ENCODE data around the gene DOP1B. TPM values are rescaled to one million over a fixed set of nuclear protein-coding genes. Genes with fewer than 3 reads are reported as not detected.
A peak's percentile ranks its signal among the peaks of the same experiment; 100 is the strongest.

Gene DOP1B
- total RNA-seq, 2 donors from 2014 or later = 13.5 to 13.6 TPM

DNA sequence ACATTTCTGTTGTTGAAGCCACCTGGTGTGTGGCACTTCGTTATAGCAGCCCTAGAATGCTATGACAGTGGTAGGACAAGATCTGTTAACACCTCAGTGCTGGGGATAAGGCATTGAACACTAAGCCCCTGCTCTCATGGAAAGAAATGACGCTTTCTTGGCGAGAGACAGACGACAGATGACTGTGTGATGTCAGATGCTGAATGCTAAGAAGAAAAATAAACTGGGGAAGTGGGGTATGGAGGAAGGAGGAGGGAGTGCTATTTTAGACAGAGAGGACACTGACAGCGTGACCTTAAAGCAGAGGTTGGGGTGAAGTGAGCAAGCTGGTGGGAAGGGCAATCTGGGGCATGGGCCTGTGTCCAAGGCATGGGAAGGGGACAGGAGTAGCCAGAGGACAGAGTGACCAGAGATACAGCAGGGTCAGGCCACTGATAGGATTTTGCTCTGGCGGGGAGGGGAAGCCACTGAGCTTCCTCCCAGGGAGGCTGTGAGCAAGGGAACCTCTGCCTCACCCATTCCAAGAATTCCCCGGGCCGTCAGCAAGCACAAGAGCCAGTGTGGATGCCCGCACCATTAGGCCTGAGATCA lies 15.2 kb downstream of the DOP1B start:
- Mint-ChIP-seq H3K9me3 (no peaks in the 10 kb centered on the region), H3K27me3 (no peaks in the 10 kb centered on the region), H3K4me1 (peaks cover 12% of the 10 kb centered on the region), H3K4me3 (no peak overlapping the region), H3K36me3 (ENCODE audit: low read depth) (peaks cover 32% of the 10 kb centered on the region), H3K27ac (peak overlapping the region; percentile 55)
- ATAC-seq (replicated peaks) = no peak

DNA sequence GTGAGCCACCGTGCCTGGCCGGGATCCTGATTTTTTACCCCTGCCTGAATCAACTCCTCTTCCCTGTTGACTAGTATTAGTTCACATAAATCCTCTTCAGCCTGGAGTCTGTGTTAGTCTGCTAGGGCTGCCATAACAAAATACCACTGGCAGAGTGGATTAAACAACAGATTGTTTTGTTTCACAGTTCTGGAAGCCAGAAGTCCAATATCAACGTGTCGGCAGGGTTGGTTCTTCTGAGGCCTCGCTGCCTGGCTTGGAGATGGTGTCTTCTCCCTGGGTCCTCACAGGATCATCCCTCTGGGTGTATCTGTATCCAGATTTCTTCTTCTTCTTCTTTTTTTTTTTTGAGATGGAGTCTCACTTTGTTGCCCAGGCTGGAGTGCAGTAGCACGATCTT lies 18.2 kb downstream of the DOP1B start:
- peak overlapping the region; percentile 94 for H3K27ac Mint-ChIP-seq
- H3K27me3 Mint-ChIP-seq = no peaks in the 10 kb centered on the region
- H3K36me3 Mint-ChIP-seq (ENCODE audit: low read depth) = peaks cover 3% of the 10 kb centered on the region
- peak overlapping the region; percentile 81 for H3K4me3 Mint-ChIP-seq
- ATAC-seq (replicated peaks) = no peak
- H3K9me3 Mint-ChIP-seq = no peaks in the 10 kb centered on the region
- peaks cover 12% of the 10 kb centered on the region for H3K4me1 Mint-ChIP-seq

DNA sequence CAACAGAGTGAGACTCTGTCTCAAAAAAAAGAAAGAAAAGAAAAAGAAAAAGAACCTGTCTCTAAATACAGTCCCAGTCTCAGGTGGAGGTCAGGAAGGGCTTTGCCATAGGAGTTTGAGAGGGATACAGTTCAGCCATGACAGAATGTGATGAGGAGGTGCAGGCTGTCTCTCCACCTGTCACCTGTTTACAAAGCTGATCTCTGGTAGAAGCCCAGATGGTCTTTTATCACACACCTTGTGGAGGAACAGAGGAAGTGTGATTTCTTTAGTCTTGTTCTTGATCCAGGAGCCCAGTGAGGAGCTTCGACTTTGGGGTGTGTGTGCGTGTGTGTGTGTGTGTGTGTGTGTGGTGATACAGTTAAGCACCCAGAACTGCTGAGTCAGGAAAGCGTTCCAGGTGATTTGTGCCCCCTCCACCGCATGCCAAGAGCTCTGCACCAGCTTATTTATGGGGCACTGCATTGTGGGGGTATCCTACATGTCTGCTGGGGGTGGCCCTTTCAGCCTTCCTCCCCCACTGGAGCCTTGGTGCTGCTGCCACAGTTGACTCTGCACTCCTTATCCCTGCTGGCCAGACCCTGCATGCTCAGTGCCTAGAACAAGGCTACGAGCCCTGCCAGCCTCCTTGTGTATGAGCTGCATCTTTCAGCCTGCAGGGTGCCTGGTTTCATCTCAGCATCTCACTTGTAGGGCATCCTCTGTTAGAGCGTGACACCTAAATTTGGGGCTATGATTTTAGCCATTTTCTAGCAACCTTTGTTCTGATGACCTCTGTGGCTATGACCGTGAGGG lies 19.3 kb downstream of the DOP1B start:
- peaks cover 12% of the 10 kb centered on the region for H3K4me1 Mint-ChIP-seq
- H3K9me3 Mint-ChIP-seq = no peaks in the 10 kb centered on the region
- no peak for ATAC-seq (replicated peaks)
- H3K36me3 Mint-ChIP-seq (ENCODE audit: low read depth) = no peaks in the 10 kb centered on the region
- H3K4me3 Mint-ChIP-seq = no peak overlapping the region
- no peaks in the 10 kb centered on the region for H3K27me3 Mint-ChIP-seq
- peak overlapping the region; percentile 94 for H3K27ac Mint-ChIP-seq

DNA sequence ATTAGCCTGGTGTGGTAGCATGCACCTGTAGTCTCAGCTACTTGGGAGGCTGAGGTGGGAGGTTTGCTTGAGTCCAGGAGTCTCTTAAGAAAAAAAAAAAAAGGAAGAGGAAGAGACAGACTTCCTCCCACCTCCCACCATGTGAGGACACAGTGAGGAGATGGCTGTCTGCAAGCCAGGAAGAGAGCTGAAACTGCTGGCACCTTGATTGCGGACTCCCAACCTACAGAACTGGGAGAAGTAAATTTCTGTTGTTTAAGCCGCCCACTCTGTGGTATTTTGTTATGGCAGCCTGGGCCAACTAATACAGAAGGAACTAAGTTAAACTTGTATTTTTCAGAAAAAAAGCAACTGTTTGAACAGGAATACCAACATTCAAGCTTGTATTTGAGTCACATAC lies 21.7 kb downstream of the DOP1B start:
- Mint-ChIP-seq H3K36me3 (ENCODE audit: low read depth) (no peaks in the 10 kb centered on the region), H3K4me3 (no peak overlapping the region), H3K27me3 (no peaks in the 10 kb centered on the region), H3K4me1 (peaks cover 4% of the 10 kb centered on the region), H3K27ac (no peak overlapping the region), H3K9me3 (no peaks in the 10 kb centered on the region)
- ATAC-seq (replicated peaks) = no peak

DNA sequence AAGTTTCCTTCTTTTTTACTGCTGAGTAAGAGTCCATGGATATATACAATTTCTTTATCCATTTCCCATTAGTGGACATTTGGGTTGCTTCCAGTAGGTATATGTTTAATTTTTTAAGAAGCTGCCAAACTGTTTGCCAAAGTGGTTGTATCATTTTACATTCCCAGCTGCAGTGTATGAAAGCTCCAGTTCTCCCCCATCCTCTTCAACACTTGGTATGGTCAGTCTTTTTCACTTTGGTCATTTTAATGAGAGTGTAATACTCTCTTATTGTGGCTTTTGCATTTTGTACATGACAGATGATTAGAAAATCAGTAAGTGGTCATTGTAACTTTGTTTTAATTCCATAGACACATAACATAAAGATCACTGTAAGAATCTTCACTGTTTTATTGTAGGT lies 22.5 kb downstream of the DOP1B start:
- no peaks in the 10 kb centered on the region for H3K9me3 Mint-ChIP-seq

DNA sequence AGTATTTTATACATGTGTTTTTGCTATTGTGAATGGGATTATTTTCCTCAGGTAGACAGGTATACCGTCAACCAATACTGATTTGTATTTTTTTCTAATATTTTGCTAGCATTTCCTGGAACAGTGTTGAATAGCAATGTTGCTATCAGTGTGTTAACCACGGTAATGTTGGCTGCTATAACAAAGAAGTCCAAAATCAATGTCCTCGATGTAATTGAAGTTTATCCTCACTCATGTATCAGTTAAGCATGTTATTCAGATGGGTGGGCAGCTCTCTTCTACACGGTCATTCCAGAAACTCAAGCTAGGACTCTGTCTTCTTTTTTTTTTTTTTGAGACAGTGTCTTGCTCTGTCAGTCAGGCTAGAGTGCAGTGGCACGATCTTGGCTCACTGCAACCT lies 24.3 kb downstream of the DOP1B start:
- H3K27me3 Mint-ChIP-seq = no peaks in the 10 kb centered on the region

More for the DNA sequence above, 22.5 kb downstream of the DOP1B start:
- peaks cover 4% of the 10 kb centered on the region for H3K4me1 Mint-ChIP-seq
- no peak overlapping the region for H3K4me3 Mint-ChIP-seq
- no peaks in the 10 kb centered on the region for H3K36me3 Mint-ChIP-seq (ENCODE audit: low read depth)
- ATAC-seq (replicated peaks) = no peak
- H3K27ac Mint-ChIP-seq = no peak overlapping the region
- no peaks in the 10 kb centered on the region for H3K27me3 Mint-ChIP-seq

DNA sequence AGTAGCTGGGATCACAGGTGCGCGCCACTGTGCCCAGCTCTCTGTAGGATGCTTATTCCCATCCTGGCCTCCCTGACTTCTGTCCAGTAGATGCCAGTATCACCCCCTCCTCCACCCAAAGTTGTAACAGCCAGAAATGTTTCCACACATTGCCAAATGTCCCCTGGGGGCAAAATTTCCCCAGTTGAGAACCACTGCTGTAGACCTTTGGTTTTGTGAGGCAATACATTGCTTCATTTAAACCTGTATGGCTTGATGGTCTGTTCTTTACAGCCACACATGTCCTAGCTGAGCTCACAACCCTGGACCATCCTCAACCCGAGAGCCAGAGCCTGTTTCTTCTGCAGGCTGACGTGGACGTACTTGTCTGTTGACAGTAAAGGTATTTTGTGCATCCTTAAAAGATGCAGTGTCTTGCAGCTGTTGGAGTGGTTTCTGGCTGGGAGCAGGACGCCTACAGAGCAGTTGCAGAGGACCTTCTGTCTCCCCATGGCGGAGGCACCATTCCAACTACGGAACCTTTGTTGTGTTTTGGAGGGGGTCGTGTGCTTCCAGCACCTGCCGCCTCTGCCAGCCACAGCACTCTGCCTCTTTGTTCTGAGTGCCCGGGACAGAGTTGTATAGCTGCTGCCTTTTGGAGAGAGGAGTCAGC lies 26.6 kb downstream of the DOP1B start:
- Mint-ChIP-seq H3K27ac (no peak overlapping the region), H3K4me1 (peaks cover 14% of the 10 kb centered on the region), H3K27me3 (no peaks in the 10 kb centered on the region), H3K9me3 (no peaks in the 10 kb centered on the region), H3K36me3 (ENCODE audit: low read depth) (peaks cover 4% of the 10 kb centered on the region), H3K4me3 (no peak overlapping the region)
- ATAC-seq (replicated peaks) = no peak

More for the DNA sequence above, 24.3 kb downstream of the DOP1B start:
- peaks cover 7% of the 10 kb centered on the region for H3K4me1 Mint-ChIP-seq
- no peak overlapping the region for H3K4me3 Mint-ChIP-seq
- no peak overlapping the region for H3K27ac Mint-ChIP-seq
- no peaks in the 10 kb centered on the region for H3K9me3 Mint-ChIP-seq
- H3K36me3 Mint-ChIP-seq (ENCODE audit: low read depth) = no peaks in the 10 kb centered on the region
- ATAC-seq (replicated peaks) = no peak

DNA sequence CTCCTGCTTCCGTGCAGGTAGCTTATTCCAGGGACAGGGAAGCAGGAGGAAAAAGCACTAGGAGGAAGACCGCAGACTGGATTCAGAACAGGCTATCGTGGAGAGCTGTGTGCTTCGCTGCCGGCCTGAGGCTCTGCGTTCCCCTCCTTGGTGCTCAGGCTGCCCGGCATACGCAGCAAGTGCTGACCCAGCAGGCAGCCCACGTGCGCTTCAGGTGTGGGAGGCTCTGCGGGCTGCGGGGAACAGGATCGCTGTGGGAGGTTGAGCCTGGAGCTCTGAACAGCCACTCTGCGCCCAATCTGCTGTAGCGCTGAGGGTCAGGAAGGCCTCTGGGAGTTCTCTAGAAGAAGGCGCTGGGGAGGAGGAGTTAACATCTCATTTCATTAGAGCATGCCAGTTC lies 27.9 kb downstream of the DOP1B start:
- H3K27ac Mint-ChIP-seq = no peak overlapping the region

DNA sequence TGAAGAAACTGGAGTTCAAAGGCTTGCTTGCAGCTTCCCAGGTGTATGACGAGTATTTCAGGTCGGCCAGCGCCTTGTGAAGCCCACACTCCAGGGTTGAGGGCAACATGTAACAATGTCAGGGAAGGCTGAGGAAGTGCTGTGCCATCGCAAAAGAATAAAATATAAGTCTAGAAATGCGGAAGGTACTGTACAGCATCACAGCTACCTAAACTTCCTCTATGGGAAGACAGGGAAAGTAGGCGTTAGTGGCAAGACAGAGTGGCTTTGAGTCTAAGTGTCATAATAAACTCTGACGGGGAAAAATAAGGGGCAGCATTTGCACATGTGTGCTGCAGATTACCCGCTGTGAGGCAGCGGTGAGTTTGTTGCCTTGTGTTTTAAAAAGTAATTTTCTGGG lies 28.9 kb downstream of the DOP1B start:
- H3K9me3 Mint-ChIP-seq = no peaks in the 10 kb centered on the region
- H3K27ac Mint-ChIP-seq = peak overlapping the region; percentile 9
- peaks cover 7% of the 10 kb centered on the region for H3K36me3 Mint-ChIP-seq (ENCODE audit: low read depth)
- ATAC-seq (replicated peaks) = no peak
- peaks cover 16% of the 10 kb centered on the region for H3K4me1 Mint-ChIP-seq
- H3K27me3 Mint-ChIP-seq = no peaks in the 10 kb centered on the region
- H3K4me3 Mint-ChIP-seq = no peak overlapping the region

More for the DNA sequence above, 27.9 kb downstream of the DOP1B start:
- Mint-ChIP-seq H3K27me3 (no peaks in the 10 kb centered on the region), H3K36me3 (ENCODE audit: low read depth) (peaks cover 7% of the 10 kb centered on the region), H3K9me3 (no peaks in the 10 kb centered on the region), H3K4me1 (peaks cover 16% of the 10 kb centered on the region), H3K4me3 (no peak overlapping the region)
- ATAC-seq (replicated peaks) = no peak

DNA sequence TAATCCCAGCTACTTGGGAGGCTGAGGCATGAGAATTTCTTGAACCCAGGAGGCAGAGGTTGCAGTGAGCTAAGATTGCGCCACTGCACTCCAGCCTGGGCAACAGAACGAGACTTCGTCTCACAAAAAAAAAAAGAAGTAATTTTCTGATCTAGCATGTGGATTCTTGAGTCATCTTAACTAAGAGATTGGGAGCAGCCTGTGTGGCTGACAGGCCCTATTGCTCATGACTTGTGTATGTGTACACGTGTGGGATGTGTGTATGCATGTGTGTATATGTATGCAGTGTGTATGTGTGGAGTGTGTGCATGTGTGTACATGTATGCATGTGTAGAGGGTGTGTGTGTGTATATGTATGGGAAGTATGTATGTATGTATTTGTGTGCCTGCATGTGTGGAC lies 29.5 kb downstream of the DOP1B start:
- no peak overlapping the region for H3K27ac Mint-ChIP-seq

DNA sequence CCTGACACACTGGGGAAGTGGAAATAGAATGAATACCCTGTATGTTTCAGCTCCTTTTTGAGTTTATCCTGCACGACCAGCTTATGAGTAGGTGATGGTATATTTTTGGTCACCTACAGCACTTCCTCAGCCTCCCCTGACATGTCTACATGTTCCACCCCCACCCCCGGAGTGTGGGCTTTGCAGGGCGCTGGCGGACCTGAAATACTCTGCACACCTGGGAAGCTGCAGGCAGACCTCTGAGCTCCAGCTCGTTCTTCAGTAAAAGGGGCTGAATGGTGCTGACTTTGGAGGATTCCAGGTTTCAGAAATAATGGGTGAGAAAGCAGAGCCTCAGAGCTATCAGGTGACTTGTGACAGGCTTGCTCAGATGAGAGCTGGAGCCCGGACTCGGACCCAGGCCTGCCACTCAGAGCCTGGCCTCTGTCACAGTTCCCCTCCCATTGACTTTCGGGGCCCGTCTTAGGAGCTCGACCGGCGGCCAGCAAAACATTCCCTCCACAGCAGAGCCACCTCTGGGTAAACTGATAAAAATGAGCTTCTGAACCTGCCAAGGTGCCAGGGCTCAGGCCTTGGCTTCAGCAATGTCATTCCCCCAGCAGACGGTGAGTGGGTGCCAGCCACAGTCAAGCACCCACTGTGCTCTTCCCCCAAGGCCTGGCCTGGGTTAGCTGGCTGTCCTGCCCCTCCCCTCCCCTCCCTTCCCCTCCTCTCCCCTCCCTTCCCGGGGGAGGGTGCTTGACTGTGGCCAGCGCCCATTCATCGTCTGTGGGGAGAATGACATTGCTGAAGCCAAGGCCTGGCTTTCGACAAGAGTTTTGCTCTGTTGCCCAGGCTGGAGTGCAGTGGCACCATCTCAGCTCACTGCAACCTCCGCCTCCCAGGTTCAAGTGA lies 30.1 kb downstream of the DOP1B start:
- H3K4me1 Mint-ChIP-seq = peaks cover 16% of the 10 kb centered on the region
- peaks cover 15% of the 10 kb centered on the region for H3K36me3 Mint-ChIP-seq (ENCODE audit: low read depth)
- no peak overlapping the region for H3K27ac Mint-ChIP-seq
- H3K9me3 Mint-ChIP-seq = no peaks in the 10 kb centered on the region
- H3K4me3 Mint-ChIP-seq = no peak overlapping the region
- no peak for ATAC-seq (replicated peaks)
- no peaks in the 10 kb centered on the region for H3K27me3 Mint-ChIP-seq

More for the DNA sequence above, 29.5 kb downstream of the DOP1B start:
- H3K4me3 Mint-ChIP-seq = no peak overlapping the region
- no peaks in the 10 kb centered on the region for H3K27me3 Mint-ChIP-seq
- peaks cover 13% of the 10 kb centered on the region for H3K36me3 Mint-ChIP-seq (ENCODE audit: low read depth)
- H3K4me1 Mint-ChIP-seq = peaks cover 16% of the 10 kb centered on the region
- no peaks in the 10 kb centered on the region for H3K9me3 Mint-ChIP-seq
- ATAC-seq (replicated peaks) = no peak

DNA sequence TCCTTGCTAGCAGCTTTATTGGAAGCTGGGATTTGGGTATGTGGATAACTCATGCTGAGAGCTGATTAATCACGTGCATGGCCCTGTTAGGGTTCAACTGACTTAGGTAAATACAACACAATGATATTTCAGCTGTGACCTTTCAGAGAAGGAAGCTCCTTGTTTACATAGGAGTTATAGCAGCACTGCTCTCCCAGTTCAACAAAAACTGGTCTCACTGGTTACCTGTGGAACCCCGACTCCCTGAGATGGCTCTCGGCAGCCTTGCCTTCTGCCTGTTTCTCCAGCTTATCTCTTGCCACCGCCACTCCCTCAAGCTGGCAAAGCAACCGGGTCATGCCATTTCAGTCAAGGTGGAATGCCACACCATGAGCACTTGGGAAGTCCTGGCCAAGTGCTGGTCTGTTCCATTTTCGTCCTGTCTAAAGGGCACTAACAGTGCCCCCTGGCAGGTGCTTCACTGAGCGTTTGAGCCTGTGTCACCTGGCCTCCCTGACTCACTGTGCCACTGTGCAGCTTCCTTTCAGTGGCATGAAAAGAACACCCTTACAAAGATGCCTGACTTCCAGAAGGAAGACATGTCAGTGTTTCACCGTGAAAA lies 31.6 kb downstream of the DOP1B start:
- Mint-ChIP-seq H3K4me3 (no peak overlapping the region), H3K36me3 (ENCODE audit: low read depth) (peaks cover 15% of the 10 kb centered on the region), H3K27ac (peak overlapping the region; percentile 84), H3K27me3 (no peaks in the 10 kb centered on the region), H3K9me3 (no peaks in the 10 kb centered on the region), H3K4me1 (peaks cover 16% of the 10 kb centered on the region)
- no peak for ATAC-seq (replicated peaks)

DNA sequence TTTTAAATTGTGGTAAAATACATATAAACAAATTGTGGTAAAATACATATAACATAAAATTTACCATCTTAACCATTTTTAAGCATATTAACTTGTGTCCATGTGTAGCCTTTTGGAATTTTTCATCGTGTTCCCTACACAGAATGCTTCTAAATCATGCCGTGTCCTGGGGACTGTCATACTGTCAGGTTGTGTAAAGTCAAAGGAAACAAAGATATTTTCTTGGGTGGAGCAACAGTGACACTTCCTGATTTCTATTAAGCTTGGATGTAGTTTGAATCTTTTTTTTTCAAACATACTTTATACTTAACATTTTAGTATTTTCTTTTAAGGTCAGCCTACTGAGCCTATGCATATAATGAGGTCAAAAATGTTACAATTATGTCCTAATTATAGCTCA lies 32.3 kb downstream of the DOP1B start:
- no peak overlapping the region for H3K4me3 Mint-ChIP-seq
- no peak overlapping the region for H3K27ac Mint-ChIP-seq
- H3K4me1 Mint-ChIP-seq = peaks cover 16% of the 10 kb centered on the region
- H3K36me3 Mint-ChIP-seq (ENCODE audit: low read depth) = peaks cover 15% of the 10 kb centered on the region
- ATAC-seq (replicated peaks) = no peak
- H3K27me3 Mint-ChIP-seq = no peaks in the 10 kb centered on the region
- no peaks in the 10 kb centered on the region for H3K9me3 Mint-ChIP-seq

DNA sequence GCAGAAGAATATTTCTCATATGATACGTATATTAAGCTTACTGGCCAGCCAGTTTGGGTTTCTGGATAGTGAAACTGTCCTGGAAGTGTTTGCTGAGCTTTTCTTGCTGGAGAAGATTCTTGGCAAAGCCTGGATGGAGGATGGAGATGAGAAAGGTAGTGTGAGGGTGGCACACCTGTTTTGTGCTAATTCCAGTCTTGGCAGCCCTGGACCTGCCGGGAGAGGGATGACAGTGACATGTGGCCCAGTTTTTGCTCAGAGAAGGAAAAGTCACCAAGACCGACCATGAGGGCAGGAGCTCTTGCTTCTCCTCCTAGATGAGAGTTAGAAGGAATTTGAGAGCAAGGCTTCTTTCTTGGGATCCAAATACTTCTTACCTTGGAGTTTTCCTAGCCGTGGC lies 34.1 kb downstream of the DOP1B start:
- no peak overlapping the region for H3K27ac Mint-ChIP-seq
- no peak overlapping the region for H3K4me3 Mint-ChIP-seq
- peaks cover 9% of the 10 kb centered on the region for H3K4me1 Mint-ChIP-seq
- no peaks in the 10 kb centered on the region for H3K27me3 Mint-ChIP-seq
- no peak for ATAC-seq (replicated peaks)
- H3K36me3 Mint-ChIP-seq (ENCODE audit: low read depth) = peaks cover 15% of the 10 kb centered on the region
- no peaks in the 10 kb centered on the region for H3K9me3 Mint-ChIP-seq
